Measurements from ENCODE around the gene TRPC4AP. TPM values are rescaled to one million over a fixed set of nuclear protein-coding genes. Genes with fewer than 3 reads are reported as not detected.

The TRPC4AP gene
- total RNA-seq, 1 donor from 2014 or later = 102 TPM

GRCh38 chr20:35012227-35013069 is 80.2 kb downstream of the TRPC4AP start:
- peak; percentile 60 for DNase-seq (ENCODE audit: extremely low spot score, unreplicated experiment)
- TF ChIP-seq, protein P1, sequence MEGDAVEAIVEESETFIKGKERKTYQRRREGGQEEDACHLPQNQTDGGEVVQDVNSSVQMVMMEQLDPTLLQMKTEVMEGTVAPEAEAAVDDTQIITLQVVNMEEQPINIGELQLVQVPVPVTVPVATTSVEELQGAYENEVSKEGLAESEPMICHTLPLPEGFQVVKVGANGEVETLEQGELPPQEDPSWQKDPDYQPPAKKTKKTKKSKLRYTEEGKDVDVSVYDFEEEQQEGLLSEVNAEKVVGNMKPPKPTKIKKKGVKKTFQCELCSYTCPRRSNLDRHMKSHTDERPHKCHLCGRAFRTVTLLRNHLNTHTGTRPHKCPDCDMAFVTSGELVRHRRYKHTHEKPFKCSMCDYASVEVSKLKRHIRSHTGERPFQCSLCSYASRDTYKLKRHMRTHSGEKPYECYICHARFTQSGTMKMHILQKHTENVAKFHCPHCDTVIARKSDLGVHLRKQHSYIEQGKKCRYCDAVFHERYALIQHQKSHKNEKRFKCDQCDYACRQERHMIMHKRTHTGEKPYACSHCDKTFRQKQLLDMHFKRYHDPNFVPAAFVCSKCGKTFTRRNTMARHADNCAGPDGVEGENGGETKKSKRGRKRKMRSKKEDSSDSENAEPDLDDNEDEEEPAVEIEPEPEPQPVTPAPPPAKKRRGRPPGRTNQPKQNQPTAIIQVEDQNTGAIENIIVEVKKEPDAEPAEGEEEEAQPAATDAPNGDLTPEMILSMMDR (conservative IDR thresholded peaks at IDR 0.05) = no peak
- Mint-ChIP-seq H3K4me1 (ENCODE audit: unreplicated experiment) (peaks cover 22% of the 10 kb centered on the region), H3K36me3 (peaks cover 46% of the 10 kb centered on the region), H3K27ac (peak overlapping the region; percentile 19), H3K4me3 (no peak overlapping the region), H3K27me3 (no peaks in the 10 kb centered on the region), H3K9me3 (no peaks in the 10 kb centered on the region)

GRCh38 chr20:35011589-35012226 is 80.9 kb downstream of the TRPC4AP start:
- DNase-seq (ENCODE audit: extremely low spot score, unreplicated experiment) = peak; percentile 55
- TF ChIP-seq, protein P1 (conservative IDR thresholded peaks at IDR 0.05) = no peak
- H3K4me1 Mint-ChIP-seq (ENCODE audit: unreplicated experiment) = peaks cover 22% of the 10 kb centered on the region
- no peak overlapping the region for H3K4me3 Mint-ChIP-seq
- no peaks in the 10 kb centered on the region for H3K27me3 Mint-ChIP-seq
- H3K27ac Mint-ChIP-seq = peak overlapping the region; percentile 19
- peaks cover 42% of the 10 kb centered on the region for H3K36me3 Mint-ChIP-seq
- no peaks in the 10 kb centered on the region for H3K9me3 Mint-ChIP-seq

DNA sequence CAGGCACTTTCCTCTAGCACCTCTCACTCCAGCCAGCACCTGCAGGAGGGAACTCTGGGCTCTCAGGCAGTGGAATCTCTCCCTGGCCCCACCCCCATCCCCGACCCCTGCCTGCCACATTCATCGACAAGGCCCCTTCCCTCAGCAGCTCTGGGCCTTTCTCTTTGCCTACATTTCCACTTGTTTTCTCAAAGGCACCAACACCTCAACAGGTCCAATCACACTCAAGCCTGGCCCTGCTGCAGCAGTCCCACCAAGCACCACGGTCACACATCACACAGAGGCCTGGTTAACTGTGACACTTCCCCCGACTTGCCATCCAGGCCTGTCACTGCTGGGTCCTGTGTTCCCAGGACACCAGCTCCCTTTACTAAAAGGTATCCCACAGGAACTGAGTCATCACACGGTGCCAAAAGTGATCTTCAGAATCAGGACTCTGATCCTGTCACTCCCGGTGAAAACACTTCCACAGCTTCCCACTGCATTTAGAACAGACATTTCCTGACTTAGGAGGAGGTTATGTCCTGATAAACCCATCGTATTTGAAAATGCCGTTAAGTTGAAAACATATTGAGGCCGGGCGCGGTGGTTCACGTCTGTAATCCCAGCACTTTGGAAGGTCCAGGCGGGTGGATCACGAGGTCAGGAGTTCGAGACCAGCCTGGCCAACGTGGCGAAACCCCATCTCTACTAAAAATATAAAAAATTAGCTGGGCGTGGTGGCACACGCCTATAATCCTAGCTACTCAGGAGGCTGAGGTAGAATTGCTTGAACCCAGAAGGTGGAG is 82.0 kb downstream of the TRPC4AP start:
- Mint-ChIP-seq H3K36me3 (peaks cover 41% of the 10 kb centered on the region), H3K4me1 (ENCODE audit: unreplicated experiment) (peaks cover 18% of the 10 kb centered on the region), H3K27me3 (no peaks in the 10 kb centered on the region), H3K27ac (no peak overlapping the region), H3K9me3 (no peaks in the 10 kb centered on the region), H3K4me3 (no peak overlapping the region)
- TF ChIP-seq, protein P1 (conservative IDR thresholded peaks at IDR 0.05) = no peak
- peak; percentile 64 for DNase-seq (ENCODE audit: extremely low spot score, unreplicated experiment)

- no peak overlapping the region for H3K4me3 Mint-ChIP-seq
- H3K36me3 Mint-ChIP-seq = peaks cover 36% of the 10 kb centered on the region
Measured at GRCh38 chr20:35009665-35010328, 82.8 kb downstream of the TRPC4AP start.

More at GRCh38 chr20:35009665-35010328, 82.8 kb downstream of the TRPC4AP start:
- DNase-seq (ENCODE audit: extremely low spot score, unreplicated experiment) = peak; percentile 66
- Mint-ChIP-seq H3K27ac (no peak overlapping the region), H3K27me3 (no peaks in the 10 kb centered on the region), H3K9me3 (no peaks in the 10 kb centered on the region), H3K4me1 (ENCODE audit: unreplicated experiment) (peaks cover 13% of the 10 kb centered on the region)
- TF ChIP-seq, protein P1 (conservative IDR thresholded peaks at IDR 0.05) = no peak
